ENCODE data around the gene ARMC6.

ARMC6 gene

GRCh38 chr19:19067276-19068072, 34.1 kb downstream of the ARMC6 start:
- H3K27ac ChIP-seq, result no peak overlapping the region
- TF ChIP-seq CTCF (conservative IDR thresholded peaks at IDR 0.05) (no peak), ZFX (IDR thresholded peaks at IDR 0.05) (no peak)

- TF ChIP-seq ZFX (IDR thresholded peaks at IDR 0.05) (no peak), CTCF (conservative IDR thresholded peaks at IDR 0.05) (no peak)
- no peak overlapping the region for H3K27ac ChIP-seq
Observed at GRCh38 chr19:19068659-19069654, 35.6 kb downstream of the ARMC6 start.

GRCh38 chr19:19071897-19072296, 38.5 kb downstream of the ARMC6 start:
- no peak for TF ChIP-seq CTCF (conservative IDR thresholded peaks at IDR 0.05)
- no peak for TF ChIP-seq ZFX (IDR thresholded peaks at IDR 0.05)
- H3K27ac ChIP-seq, result no peak overlapping the region

GRCh38 chr19:19074196-19074882, 40.9 kb downstream of the ARMC6 start:
- no peak overlapping the region for H3K27ac ChIP-seq
- no peak for TF ChIP-seq CTCF (conservative IDR thresholded peaks at IDR 0.05)
- no peak for TF ChIP-seq ZFX (IDR thresholded peaks at IDR 0.05)

GRCh38 chr19:19075126-19075525, 41.7 kb downstream of the ARMC6 start:
- H3K27ac ChIP-seq, result no peak overlapping the region
- TF ChIP-seq ZFX (IDR thresholded peaks at IDR 0.05) (no peak), CTCF (conservative IDR thresholded peaks at IDR 0.05) (no peak)

GRCh38 chr19:19076476-19076875, 43.1 kb downstream of the ARMC6 start:
- no peak for TF ChIP-seq ZFX (IDR thresholded peaks at IDR 0.05)
- no peak for TF ChIP-seq CTCF (conservative IDR thresholded peaks at IDR 0.05)
- H3K27ac ChIP-seq, result no peak overlapping the region

Measured in C4-2B (cell line).